PFSK-1 (cell line): ENCODE data around the gene MUC12.

Source experiments
- FOXP2 ChIP-seq: optimal IDR thresholded peaks from 2 replicates; pipeline ENCODE3; 2011; ENCODE audit warnings: borderline replicate concordance, control low read depth, inconsistent platforms; ENCODE audit not compliant: insufficient read depth; ENCODE audit errors: extremely low read length, extremely low read depth
- POLR2AphosphoS5 ChIP-seq: IDR thresholded peaks from 2 replicates; pipeline ENCODE4 v1.6.1; 2012; ENCODE audit warnings: low read depth, mild to moderate bottlenecking, control low read depth, low read length, moderate library complexity
- SIN3A ChIP-seq: IDR thresholded peaks from 2 replicates; pipeline ENCODE4 v1.6.1; 2012; ENCODE audit warnings: mild to moderate bottlenecking, low read length, moderate library complexity, borderline replicate concordance; ENCODE audit not compliant: insufficient read depth
- TAF1 ChIP-seq: IDR thresholded peaks from 2 replicates; pipeline ENCODE4 v1.6.1; 2012; ENCODE audit warnings: low read length, control low read depth, borderline replicate concordance; ENCODE audit not compliant: insufficient read depth
- TF ChIP-seq, protein P1 (sequence below), 2 experiments: IDR thresholded peaks; 2 replicates each; pipeline versions ENCODE4 v1.6.1 to v1.8.0; 2011 to 2012; ENCODE audit warnings: low read depth in 2 of 2, low read length in 2 of 2, control low read depth in 1 of 2, inconsistent platforms in 1 of 2, mild to moderate bottlenecking in 1 of 2, moderate library complexity in 1 of 2; ENCODE audit not compliant: insufficient read depth in 1 of 2

The MUC12 gene

DNA sequence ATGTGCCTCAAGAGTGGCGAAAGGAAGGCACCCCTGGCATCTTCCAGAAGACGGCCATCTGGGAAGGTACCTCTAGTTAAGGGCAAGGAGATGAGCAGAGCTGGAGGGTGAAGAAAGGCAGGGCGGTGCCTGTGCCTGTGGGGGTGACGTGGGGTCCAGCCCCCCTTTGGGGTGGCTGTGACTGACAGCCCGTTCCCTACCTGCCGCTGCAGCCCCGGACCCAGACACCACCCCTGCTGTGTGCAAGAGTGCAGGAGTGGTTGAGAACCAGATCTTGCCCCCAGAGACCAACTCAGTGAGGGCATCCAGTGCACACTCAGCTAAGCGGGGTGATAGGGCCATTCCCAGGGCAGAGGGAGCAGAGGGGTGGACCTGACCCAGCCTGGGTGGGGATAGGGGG, 46.3 kb downstream of the MUC12 start:
- no peak for TF ChIP-seq TAF1
- TF ChIP-seq FOXP2 = no peak
- TF ChIP-seq POLR2AphosphoS5 = no peak
- TF ChIP-seq, protein P1, sequence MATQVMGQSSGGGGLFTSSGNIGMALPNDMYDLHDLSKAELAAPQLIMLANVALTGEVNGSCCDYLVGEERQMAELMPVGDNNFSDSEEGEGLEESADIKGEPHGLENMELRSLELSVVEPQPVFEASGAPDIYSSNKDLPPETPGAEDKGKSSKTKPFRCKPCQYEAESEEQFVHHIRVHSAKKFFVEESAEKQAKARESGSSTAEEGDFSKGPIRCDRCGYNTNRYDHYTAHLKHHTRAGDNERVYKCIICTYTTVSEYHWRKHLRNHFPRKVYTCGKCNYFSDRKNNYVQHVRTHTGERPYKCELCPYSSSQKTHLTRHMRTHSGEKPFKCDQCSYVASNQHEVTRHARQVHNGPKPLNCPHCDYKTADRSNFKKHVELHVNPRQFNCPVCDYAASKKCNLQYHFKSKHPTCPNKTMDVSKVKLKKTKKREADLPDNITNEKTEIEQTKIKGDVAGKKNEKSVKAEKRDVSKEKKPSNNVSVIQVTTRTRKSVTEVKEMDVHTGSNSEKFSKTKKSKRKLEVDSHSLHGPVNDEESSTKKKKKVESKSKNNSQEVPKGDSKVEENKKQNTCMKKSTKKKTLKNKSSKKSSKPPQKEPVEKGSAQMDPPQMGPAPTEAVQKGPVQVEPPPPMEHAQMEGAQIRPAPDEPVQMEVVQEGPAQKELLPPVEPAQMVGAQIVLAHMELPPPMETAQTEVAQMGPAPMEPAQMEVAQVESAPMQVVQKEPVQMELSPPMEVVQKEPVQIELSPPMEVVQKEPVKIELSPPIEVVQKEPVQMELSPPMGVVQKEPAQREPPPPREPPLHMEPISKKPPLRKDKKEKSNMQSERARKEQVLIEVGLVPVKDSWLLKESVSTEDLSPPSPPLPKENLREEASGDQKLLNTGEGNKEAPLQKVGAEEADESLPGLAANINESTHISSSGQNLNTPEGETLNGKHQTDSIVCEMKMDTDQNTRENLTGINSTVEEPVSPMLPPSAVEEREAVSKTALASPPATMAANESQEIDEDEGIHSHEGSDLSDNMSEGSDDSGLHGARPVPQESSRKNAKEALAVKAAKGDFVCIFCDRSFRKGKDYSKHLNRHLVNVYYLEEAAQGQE (IDR thresholded peaks at IDR 0.05; ENCODE audit: insufficient read depth in 1 of 2, low read depth in 2 of 2, low read length in 2 of 2) = no peak
- TF ChIP-seq SIN3A = no peak

DNA sequence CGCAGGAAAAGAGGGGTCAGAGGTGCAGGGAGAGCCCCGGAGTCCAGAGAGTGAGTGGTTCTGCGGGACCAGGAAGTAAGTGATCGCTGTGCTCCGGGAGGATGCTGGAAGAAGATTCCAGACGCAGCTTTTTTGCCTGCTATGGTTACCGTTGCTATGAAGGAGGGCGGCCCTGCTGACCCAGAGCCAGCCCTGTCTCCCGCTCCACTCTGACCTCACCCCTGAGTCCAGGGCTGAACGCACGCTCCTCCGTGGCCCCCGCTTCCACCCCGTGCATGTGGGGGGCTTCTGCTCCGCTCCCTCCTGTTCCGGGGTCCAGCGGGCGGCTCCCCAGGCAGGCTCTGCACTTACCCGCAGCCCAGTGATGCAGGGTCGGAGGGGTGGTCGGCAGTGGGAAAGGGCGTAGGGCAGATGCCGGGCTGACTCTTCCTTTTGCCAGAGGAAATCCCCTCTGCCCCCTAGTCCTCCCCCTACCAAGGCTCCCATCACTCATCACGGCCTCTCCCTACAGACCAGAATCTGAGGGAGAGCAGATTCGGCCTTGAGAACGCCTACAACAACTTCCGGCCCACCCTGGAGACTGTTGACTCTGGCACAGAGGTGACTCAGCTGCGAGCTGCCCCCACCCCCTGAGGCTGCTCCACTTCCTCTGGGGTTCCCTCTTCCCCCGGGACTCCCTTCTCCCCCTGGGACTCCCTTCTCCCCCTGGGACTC, 47.9 kb downstream of the MUC12 start:
- TF ChIP-seq FOXP2 = peak; percentile 29
- TF ChIP-seq POLR2AphosphoS5 = no peak
- TF ChIP-seq, protein P1 (IDR thresholded peaks at IDR 0.05; ENCODE audit: insufficient read depth in 1 of 2, low read depth in 2 of 2, low read length in 2 of 2) = no peak

DNA sequence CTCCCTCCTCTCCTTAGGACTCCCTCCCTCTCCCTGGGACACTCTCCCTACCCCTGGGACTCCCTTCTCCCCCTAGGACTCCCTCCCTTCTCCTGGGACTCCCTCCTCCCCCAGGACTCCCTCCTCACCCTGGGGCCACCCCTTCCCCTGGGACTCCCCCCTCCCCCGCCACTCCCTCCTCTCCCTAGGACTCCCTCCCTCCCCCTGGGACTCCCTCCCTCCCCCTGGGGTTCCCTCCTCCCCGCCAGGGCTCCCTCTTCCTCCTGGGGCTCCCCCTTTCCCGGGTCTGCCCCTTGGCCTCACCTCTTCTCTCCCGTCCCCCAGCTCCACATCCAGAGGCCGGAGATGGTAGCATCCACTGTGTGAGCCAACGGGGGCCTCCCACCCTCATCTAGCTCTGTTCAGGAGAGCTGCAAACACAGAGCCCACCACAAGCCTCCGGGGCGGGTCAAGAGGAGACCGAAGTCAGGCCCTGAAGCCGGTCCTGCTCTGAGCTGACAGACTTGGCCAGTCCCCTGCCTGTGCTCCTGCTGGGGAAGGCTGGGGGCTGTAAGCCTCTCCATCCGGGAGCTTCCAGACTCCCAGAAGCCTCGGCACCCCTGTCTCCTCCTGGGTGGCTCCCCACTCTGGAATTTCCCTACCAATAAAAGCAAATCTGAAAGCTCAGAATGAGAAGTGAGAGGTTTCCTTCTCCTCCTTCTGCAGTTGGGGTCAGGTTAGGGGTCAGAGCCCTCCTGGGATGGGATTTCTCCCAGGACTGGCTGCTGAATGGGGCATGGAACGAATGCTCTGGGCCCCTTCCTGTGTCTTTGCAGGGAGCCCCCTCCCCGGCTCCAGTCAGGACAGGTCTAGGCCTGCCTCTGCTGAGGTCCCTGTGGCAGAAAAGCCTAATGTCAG, 49.2 kb downstream of the MUC12 start:
- TF ChIP-seq TAF1 = no peak
- no peak for TF ChIP-seq POLR2AphosphoS5
- TF ChIP-seq FOXP2 = no peak
- no peak for TF ChIP-seq SIN3A
- TF ChIP-seq, protein P1 (IDR thresholded peaks at IDR 0.05; ENCODE audit: insufficient read depth in 1 of 2, low read depth in 2 of 2, low read length in 2 of 2) = no peak

DNA sequence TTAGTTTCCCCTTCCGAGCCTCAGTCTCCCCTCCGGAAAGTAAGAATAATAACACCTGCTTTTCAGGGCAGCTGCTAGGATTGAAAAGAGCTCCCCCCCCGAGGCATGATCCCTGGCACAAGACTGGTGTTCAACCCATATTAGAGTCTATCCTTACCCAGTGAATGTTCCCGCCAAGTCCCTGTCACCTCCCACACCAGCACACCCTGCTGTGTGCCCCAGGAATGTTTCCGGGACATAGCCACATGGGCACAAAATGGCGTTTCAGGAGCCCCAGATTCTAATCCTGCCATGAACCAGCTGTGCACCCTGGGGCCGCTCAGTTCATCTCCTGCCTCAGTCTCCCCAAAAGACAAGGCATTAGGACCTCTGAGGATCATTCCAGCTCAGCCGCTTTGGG, 51.1 kb downstream of the MUC12 start:
- no peak for TF ChIP-seq TAF1
- no peak for TF ChIP-seq POLR2AphosphoS5
- TF ChIP-seq, protein P1 (IDR thresholded peaks at IDR 0.05; ENCODE audit: insufficient read depth in 1 of 2, low read depth in 2 of 2, low read length in 2 of 2) = no peak
- TF ChIP-seq FOXP2 = no peak
- TF ChIP-seq SIN3A = no peak
